Omental fat pad (tissue), 4 donors: Measurements from ENCODE around the gene ANXA5. TPM values are rescaled to one million over a fixed set of nuclear protein-coding genes. Genes with fewer than 3 reads are reported as not detected.
"Not testable (repeated sequence)": the region's sequence is repeated elsewhere in the genome, so short reads cannot be mapped to it uniquely, and the experiment has no call there.

Source experiments
- ATAC-seq: fragments of 150-250 bp; one replicate; pipeline ENCODE4 v1.9.1; 2016; ENCODE audit warnings: mild to moderate bottlenecking, moderate library complexity; ENCODE audit not compliant: low FRiP score
- DNase-seq: peaks from one replicate; pipeline ENCODE4 v3.0.0-alpha.2; 2019; ENCODE audit warnings: low spot score
- total RNA-seq, 4 donors: library from RNA; depleted of rRNA; stranded (reverse); fragments of >200 nt; gene quantifications; one replicate each; pipeline ENCODE4 v1.1.0, GENCODE V29; 2016
- TF ChIP-seq, protein P1 (sequence below), 3 donors: fragments of 450-650 bp; IDR thresholded peaks; one replicate each; pipeline ENCODE4 v1.5.1; 2016 to 2017; ENCODE audit warnings: antibody characterized with exemption in 3 of 3, mild to moderate bottlenecking in 3 of 3, moderate library complexity in 2 of 3

ANXA5 gene
- total RNA-seq, 4 donors from 2014 or later: 319 to 810 (median 629) TPM

DNA sequence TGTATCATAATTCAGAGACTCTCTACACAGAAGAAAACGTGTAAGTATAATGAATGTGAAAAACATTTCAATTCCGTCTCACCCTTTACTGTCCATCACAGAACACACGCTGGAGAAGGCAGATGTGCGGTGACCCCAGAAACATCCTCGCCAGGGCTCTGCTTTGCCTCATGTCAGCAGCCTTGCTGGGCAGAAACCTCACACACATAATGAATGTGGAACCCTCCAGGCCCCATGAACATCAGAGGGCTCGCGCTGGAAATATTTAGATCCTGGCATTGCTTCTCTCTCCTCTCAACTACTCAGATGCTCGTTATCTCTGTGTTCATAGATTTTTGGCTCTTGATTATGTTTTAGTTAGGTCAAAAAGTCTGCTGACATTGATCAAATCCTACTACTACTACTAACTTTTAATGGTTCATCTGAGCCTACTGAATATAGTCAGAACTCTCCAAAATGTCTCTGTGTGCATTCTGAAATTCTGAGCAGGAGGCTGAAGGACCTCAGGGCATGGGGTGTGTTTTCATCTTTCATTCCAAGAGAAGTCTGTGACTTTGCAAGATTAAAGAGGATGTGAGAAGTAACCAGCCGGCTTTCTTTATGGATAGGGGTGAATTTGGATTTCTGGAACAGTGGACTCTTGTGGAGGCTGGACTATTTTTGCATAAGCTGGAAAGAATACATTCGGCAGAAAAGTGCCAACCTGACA lies 41.2 kb upstream of the ANXA5 start:
- ATAC-seq (no peak), DNase-seq (no peak)
- TF ChIP-seq, protein P1, sequence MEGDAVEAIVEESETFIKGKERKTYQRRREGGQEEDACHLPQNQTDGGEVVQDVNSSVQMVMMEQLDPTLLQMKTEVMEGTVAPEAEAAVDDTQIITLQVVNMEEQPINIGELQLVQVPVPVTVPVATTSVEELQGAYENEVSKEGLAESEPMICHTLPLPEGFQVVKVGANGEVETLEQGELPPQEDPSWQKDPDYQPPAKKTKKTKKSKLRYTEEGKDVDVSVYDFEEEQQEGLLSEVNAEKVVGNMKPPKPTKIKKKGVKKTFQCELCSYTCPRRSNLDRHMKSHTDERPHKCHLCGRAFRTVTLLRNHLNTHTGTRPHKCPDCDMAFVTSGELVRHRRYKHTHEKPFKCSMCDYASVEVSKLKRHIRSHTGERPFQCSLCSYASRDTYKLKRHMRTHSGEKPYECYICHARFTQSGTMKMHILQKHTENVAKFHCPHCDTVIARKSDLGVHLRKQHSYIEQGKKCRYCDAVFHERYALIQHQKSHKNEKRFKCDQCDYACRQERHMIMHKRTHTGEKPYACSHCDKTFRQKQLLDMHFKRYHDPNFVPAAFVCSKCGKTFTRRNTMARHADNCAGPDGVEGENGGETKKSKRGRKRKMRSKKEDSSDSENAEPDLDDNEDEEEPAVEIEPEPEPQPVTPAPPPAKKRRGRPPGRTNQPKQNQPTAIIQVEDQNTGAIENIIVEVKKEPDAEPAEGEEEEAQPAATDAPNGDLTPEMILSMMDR (IDR thresholded peaks at IDR 0.05): no peak

DNA sequence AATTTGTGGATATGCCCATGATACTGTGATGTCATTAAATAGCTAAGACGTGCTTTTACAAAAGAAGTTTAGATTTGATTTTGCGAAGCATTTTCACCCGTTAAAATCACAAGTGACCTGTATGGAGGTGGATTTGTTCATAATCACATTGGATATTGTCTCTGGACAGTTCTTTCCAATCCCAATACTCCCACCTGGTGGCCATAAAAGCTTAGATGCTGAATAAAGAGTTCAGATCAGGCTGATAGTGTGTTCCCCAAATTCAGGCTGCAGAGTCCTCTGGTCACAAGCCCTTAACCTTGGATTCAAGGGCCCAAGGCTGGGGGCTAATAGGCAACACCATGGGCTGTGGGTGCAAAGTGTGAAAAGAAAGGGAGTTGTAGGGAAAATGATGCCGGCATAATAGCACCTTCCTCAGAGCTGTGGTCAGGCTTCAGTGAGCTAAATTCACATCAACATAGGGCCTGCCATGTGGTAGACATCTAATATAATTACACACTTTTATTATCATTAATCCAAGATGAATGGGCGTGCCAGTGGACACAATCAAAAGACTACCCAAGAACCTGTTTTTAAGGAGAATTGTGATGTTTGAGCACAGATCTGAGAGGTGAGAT lies 40.1 kb upstream of the ANXA5 start:
- TF ChIP-seq, protein P1 (IDR thresholded peaks at IDR 0.05): no peak
- DNase-seq: no peak
- peak; percentile 72 for ATAC-seq

DNA sequence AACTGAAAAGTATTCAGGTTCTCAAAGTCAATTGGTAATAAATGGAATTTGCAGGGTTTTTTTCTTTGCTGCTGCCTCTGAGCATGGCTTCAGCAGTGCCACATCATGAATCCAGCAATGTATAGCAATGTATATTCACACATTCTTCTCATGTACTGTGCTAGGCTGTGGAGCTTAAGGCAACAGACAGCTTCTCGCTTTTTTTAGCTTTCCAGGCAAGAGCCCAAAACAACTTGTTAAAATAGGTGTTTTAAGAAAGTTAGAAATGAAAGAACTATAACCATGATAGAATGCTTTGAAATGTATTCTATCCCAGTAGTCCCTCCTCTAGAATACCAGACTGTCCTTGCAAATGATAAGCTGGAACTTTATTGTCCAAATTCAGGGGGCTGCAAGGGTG lies 37.8 kb upstream of the ANXA5 start:
- DNase-seq: no peak
- TF ChIP-seq, protein P1 (IDR thresholded peaks at IDR 0.05): no peak
- ATAC-seq: no peak

DNA sequence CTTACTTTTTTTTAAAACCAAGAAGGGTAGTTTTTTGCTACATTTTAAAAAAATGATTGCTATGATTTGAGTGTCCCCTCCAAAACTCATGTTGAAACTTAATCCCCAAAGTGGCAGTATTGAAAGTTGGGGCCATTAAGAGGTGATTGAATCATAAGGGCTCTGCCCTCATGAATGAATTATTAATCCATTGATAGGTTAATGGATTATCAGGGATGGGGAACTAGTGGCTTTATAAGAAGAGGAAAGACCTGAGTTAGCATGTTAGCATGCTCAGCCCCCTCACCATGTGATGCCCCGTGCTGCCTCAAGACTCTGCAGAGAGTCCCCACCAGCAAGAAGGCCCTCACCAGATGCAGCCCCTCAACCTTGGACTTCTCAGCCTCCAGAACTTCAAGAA lies 37.2 kb upstream of the ANXA5 start:
- DNase-seq: no peak
- ATAC-seq: no peak
- TF ChIP-seq, protein P1 (IDR thresholded peaks at IDR 0.05): no peak

DNA sequence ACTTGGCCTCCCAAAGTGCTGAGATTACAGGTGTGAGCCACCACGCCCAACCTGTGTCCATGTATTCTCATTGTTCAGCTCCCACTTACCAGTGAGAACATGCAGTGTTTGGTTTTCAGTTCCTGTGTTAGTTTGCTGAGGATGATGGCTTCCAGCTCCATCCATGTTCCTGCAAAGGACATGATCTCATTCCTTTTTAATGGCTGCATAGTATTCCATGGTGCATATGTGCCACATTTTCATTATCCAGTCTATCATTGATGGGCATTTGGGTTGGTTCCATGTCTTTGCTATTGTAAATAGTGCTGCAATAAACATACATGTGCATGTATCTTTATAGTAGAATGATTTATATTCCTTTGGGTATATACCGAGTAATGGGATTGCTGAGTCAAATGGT lies 33.0 kb upstream of the ANXA5 start:
- DNase-seq, ATAC-seq: not testable (repeated sequence)

DNA sequence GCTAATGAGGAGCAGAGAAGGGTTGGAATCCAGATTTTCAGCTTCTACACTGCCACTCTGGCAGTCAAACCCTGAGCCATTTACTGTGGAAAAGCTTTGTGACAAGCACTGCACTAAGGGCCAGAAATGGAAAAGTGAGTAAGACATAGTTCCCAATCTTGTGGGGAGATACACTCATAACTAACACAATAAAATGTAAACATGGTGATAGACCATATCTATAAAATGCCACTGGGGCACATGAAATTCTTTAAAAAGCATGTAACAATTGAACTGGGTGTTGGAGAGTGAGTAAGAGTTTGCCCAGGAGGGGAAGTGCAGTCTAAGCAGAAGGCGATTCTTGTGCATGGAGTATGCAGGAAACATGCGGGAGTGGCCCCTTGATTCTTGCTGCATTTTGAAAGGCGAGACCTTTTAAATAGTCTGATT lies 32.0 kb upstream of the ANXA5 start:
- ATAC-seq: no peak
- TF ChIP-seq, protein P1 (IDR thresholded peaks at IDR 0.05): no peak

DNA sequence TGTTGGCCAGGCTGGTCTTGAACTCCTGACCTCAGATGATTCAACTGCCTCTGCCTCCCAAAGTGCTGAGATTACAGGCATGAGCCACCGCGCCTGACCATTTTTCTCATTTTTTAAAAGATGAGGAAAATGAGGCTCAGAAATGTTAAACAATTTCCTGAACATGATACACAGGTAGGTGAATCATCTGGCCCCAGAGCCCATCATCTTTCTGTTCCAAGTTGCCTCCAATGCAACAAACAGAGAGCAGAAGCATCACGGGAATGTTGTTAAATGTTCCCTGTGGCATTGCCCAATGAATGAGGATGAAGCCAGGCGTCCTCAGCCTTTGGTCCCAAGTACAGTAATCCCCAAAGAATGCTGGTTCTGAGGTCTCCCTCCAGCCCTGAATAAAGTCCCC lies 31.3 kb upstream of the ANXA5 start:
- DNase-seq (no peak), ATAC-seq (peak; percentile 60)
- TF ChIP-seq, protein P1 (IDR thresholded peaks at IDR 0.05): no peak

More for the DNA sequence above, 32.0 kb upstream of the ANXA5 start:
- DNase-seq: no peak
